Measurements from ENCODE around the gene SESN1.

DNA sequence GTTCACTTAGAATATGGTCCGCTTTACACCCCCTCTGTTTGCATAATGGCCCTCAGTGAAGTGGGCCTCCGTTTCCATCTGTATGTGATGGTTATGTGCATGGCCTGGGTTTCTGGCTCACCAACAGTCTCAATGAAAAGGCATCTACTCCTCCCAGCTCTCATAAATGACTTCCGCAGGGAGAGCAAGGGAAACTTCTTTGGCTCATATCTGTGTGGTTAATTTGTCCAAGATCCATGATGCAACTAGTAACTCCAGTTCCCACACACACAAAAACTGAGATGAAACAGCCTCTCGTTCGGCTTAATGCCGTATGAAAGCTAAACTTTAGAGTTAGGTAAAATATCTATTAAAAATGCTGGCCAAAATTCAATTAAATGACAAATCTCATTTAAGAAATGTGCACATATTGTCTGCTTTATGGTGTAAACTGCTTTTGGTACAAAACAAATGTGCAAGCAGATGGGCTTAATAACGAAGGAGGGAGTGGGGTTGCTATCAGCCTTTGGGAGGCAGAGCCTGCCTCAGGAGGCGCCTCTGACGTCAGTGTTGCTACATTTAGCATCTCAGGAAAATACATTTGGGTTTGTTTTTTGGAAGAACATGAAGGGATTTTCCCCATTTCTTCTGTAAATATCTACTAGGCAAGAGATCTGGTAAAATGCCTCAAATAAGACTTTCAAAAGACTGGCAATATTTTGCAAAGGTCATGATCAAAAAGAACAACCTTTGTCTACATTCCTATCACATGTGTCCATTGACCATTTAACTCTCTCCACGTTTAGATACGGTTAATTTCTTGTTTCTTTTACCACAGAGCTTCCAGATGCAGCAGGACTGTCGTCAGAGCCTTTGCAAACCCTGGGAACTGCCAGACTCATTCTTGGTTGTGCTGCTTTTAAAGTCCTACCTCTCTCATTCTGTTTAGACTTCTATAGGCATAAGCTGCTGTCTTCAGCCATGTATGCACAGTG is 149.7 kb downstream of the SESN1 start:
- TF ChIP-seq, protein P1, sequence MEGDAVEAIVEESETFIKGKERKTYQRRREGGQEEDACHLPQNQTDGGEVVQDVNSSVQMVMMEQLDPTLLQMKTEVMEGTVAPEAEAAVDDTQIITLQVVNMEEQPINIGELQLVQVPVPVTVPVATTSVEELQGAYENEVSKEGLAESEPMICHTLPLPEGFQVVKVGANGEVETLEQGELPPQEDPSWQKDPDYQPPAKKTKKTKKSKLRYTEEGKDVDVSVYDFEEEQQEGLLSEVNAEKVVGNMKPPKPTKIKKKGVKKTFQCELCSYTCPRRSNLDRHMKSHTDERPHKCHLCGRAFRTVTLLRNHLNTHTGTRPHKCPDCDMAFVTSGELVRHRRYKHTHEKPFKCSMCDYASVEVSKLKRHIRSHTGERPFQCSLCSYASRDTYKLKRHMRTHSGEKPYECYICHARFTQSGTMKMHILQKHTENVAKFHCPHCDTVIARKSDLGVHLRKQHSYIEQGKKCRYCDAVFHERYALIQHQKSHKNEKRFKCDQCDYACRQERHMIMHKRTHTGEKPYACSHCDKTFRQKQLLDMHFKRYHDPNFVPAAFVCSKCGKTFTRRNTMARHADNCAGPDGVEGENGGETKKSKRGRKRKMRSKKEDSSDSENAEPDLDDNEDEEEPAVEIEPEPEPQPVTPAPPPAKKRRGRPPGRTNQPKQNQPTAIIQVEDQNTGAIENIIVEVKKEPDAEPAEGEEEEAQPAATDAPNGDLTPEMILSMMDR (IDR thresholded peaks at IDR 0.05 in 4 of 5, conservative IDR thresholded peaks at IDR 0.05 in 1 of 5) = no peak
- no peak for TF ChIP-seq POLR2A (IDR thresholded peaks at IDR 0.05)
